HepG2 (cell line): ENCODE data around the gene FGF19. TPM values are rescaled to one million over a fixed set of nuclear protein-coding genes. Genes with fewer than 3 reads are reported as not detected.

ENCODE experiments used
- ARNT2 ChIP-seq: sonication (generic); formaldehyde crosslinking; IDR thresholded peaks from 2 replicates; pipeline ENCODE4 v1.8.0; 2022; ENCODE audit warnings: mild to moderate bottlenecking, low read depth, missing genetic modification reagents, moderate library complexity
- ATF2 ChIP-seq: sonication (generic); formaldehyde crosslinking; IDR thresholded peaks from 2 replicates; pipeline ENCODE4 v1.4.0; 2020; ENCODE audit warnings: missing genetic modification reagents
- CEBPG ChIP-seq: IDR thresholded peaks from 2 replicates; pipeline ENCODE4 v1.6.1; 2016
- CSRNP1 ChIP-seq: sonication (generic); formaldehyde crosslinking; IDR thresholded peaks from 2 replicates; pipeline ENCODE4 v1.8.1; 2023; ENCODE audit warnings: mild to moderate bottlenecking, missing genetic modification reagents
- EHMT2 ChIP-seq: fragments of 200-600 bp; sonication (generic); IDR thresholded peaks from 2 replicates; pipeline ENCODE4 v1.7.0; 2017; ENCODE audit warnings: antibody characterized with exemption, low read depth, low read length, borderline replicate concordance
- FOXP1 ChIP-seq, 2 experiments: fragments of 450-650 bp in 1 of 2; IDR thresholded peaks; 2 replicates each; pipeline ENCODE4 v1.6.1; 2017 to 2018; ENCODE audit warnings: antibody characterized with exemption in 1 of 2
- HDAC6 ChIP-seq: fragments of 200-600 bp; sonication (generic); IDR thresholded peaks from 2 replicates; pipeline ENCODE4 v1.7.0; 2017; ENCODE audit warnings: mild to moderate bottlenecking, antibody characterized with exemption, low read length, low read depth
- HHEX ChIP-seq: IDR thresholded peaks from 2 replicates; pipeline ENCODE4 v1.6.1; 2016; ENCODE audit warnings: control low read depth
- MNT ChIP-seq: fragments of 450-650 bp; IDR thresholded peaks from 2 replicates; pipeline ENCODE4 v1.6.1; 2016
- NCOA2 ChIP-seq: sonication (generic); formaldehyde crosslinking; IDR thresholded peaks from 2 replicates; pipeline ENCODE4 v1.8.0; 2022; ENCODE audit warnings: inconsistent platforms
- PITX1 ChIP-seq: sonication (generic); formaldehyde crosslinking; IDR thresholded peaks from 2 replicates; pipeline ENCODE4 v1.5.1; 2020; ENCODE audit warnings: mild to moderate bottlenecking, missing genetic modification reagents
- PRDM4 ChIP-seq: sonication (generic); formaldehyde crosslinking; IDR thresholded peaks from 2 replicates; pipeline ENCODE4 v1.9.0; 2021; ENCODE audit warnings: missing genetic modification reagents, borderline replicate concordance
- SUZ12 ChIP-seq: fragments of 150-350 bp; IDR thresholded peaks from 2 replicates; pipeline ENCODE4 v1.6.1; 2014; ENCODE audit warnings: low read depth, low read length
- TEAD2 ChIP-seq: sonication (generic); formaldehyde crosslinking; IDR thresholded peaks from 2 replicates; pipeline ENCODE4 v1.9.0; 2021; ENCODE audit warnings: missing genetic modification reagents
- TFAP4 ChIP-seq: sonication (generic); IDR thresholded peaks from 2 replicates; pipeline ENCODE4 v1.6.1; 2016; ENCODE audit warnings: low read depth, borderline replicate concordance
- ZNF160 ChIP-seq: sonication (generic); formaldehyde crosslinking; IDR thresholded peaks from 2 replicates; pipeline ENCODE4 v1.8.0; 2022; ENCODE audit warnings: mild to moderate bottlenecking, inconsistent platforms, missing genetic modification reagents
- ZNF232 ChIP-seq: sonication (generic); formaldehyde crosslinking; IDR thresholded peaks from 2 replicates; pipeline ENCODE4 v1.4.0; 2020; ENCODE audit warnings: missing genetic modification reagents, borderline replicate concordance
- ZNF282 ChIP-seq: fragments of 450-650 bp; IDR thresholded peaks from 2 replicates; pipeline ENCODE4 v1.6.1; 2018; ENCODE audit not compliant: partially characterized antibody
- ZNF414 ChIP-seq: sonication (generic); formaldehyde crosslinking; IDR thresholded peaks from 2 replicates; pipeline ENCODE4 v1.5.0; 2020; ENCODE audit warnings: missing genetic modification reagents
- polyA plus RNA-seq, 8 experiments: library from polyadenylated mRNA; depleted of rRNA in 3 of 8; stranded (reverse) in 7 of 8; unstranded in 1 of 8; fragments of >200 nt; fragmentation: Illumina TruSeq in 4 of 8; extraction: Trizol in 4 of 8; gene quantifications; 2 replicates each; pipeline versions ENCODE4 v1.2.1 to v1.2.3, GENCODE V29; 2011 to 2016; ENCODE audit warnings: low read depth in 4 of 8, missing spikeins in 1 of 8, mixed read lengths in 1 of 8; ENCODE audit not compliant: insufficient read depth in 1 of 8
- total RNA-seq, 5 experiments: library from RNA; depleted of rRNA; stranded (reverse); fragments of >200 nt; fragmentation: Illumina TruSeq; extraction: Trizol; gene quantifications; 2 replicates each; pipeline ENCODE4 v1.2.3, GENCODE V29; 2016; ENCODE audit warnings: low read depth in 1 of 5

Gene FGF19
- total and polyA plus RNA-seq, 2 of the 13 experiments (the other 11 are each of a cell fraction or from before 2014, with no cell fraction given) = 0.07 TPM; not detected in 1

- no peak for TF ChIP-seq CSRNP1 (CRISPR knock-in tag)
- TF ChIP-seq CEBPG (CRISPR knock-in tag) = no peak
- TF ChIP-seq HHEX (CRISPR knock-in tag) = no peak
- TF ChIP-seq ZNF160 (CRISPR knock-in tag) = no peak
- TF ChIP-seq SUZ12 = no peak
- TF ChIP-seq ARNT2 = no peak
- no peak for TF ChIP-seq HDAC6
- 0 out of 2 replicates have a peak, but pooled peaks have one; percentile 19 for TF ChIP-seq FOXP1 (IDR thresholded peaks at IDR 0.05)
- no peak for TF ChIP-seq FOXP1 (CRISPR knock-in tag; IDR thresholded peaks at IDR 0.05)
- TF ChIP-seq TFAP4 = no peak
- TF ChIP-seq ATF2 = no peak
- TF ChIP-seq PRDM4 (CRISPR knock-in tag) = no peak
- no peak for TF ChIP-seq EHMT2
- no peak for TF ChIP-seq NCOA2 (CRISPR knock-in tag)
- peak; percentile 53 for TF ChIP-seq ZNF282
- no peak for TF ChIP-seq ZNF232 (CRISPR knock-in tag)
- no peak for TF ChIP-seq PITX1 (CRISPR knock-in tag)
- no peak for TF ChIP-seq ZNF414 (CRISPR knock-in tag)
- TF ChIP-seq TEAD2 (CRISPR knock-in tag) = no peak
- TF ChIP-seq MNT = peak; percentile 73
These were observed 23.1 kb downstream of the FGF19 start (continued) for GRCh38 chr11:69680688-69681087.
